ENCODE measurements around the gene C3orf52.

- TF ChIP-seq CTCF (IDR thresholded peaks at IDR 0.05; ENCODE audit: low read length) (no peak), EZH2 (IDR thresholded peaks at IDR 0.05; ENCODE audit: borderline replicate concordance, low read length) (no peak)
Observed at GRCh38 chr3:112117415-112117814, 31.2 kb downstream of the C3orf52 start.

All from OCI-LY1 (cell line).